A204.1 (cell line): Measurements from ENCODE around the gene HACD4.

ENCODE experiments used
- FAIRE-seq: peaks from 2 replicates; lab custom pipeline; 2012; peaks lifted over from hg19 to GRCh38; lab: Jason Lieb, UNC

The HACD4 gene

DNA sequence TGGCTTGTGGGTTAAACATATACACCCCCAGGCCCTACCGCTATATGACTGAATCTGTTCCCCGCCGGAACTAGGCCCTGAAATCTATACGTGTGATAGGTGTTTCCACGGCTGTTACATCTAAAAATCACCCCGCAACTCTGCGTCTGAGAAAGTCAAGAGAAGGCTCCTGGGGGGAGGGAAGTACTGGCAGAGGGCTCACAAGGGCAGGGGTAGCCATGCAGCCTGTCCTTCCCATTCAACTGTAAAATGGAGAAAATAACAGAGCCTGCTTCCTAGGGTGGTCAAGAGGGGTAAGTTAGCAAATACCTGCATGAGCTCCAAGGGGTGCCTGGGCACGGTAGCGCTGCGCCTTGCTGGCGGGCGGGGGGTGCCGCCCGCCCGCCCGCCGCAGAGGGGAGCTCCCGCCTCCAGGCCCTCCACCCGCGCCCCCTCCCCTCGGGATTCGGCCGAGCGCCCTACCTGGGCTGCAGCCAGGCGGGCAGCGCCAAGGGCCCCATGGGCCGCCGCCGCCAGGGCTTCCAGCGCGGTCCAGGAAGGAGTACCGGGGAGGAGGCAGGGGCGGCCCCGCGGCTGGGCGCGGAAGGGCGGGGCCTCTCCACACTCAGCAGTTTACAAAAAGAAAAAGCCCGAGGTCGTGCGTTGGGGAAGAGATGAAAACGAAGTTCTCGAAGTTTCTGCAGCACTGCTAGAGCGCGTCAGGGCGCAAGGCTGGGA, at the start of gene HACD4:
Gene HACD4, minus strand, starts transcription at position 550 of the 717 bp plus-strand sequence. Its CDS starts 50 bp downstream, at position 500.
- no peak for FAIRE-seq

GRCh38 chr9:21080793-21081192, 49.4 kb upstream of the HACD4 start:
- FAIRE-seq = no peak

- no peak for FAIRE-seq
Observed at GRCh38 chr9:21078702-21079101, 47.3 kb upstream of the HACD4 start.

- FAIRE-seq = no peak
Observed at GRCh38 chr9:21077781-21078180, 46.3 kb upstream of the HACD4 start, which contains the start of gene IFNB1. TSS of gene IFNB1 (minus strand) at chr9:21077942. CDS start at chr9:21077869, 73 bp downstream.

- no peak for FAIRE-seq
Observed at GRCh38 chr9:21075484-21075883, 44.0 kb upstream of the HACD4 start.

DNA sequence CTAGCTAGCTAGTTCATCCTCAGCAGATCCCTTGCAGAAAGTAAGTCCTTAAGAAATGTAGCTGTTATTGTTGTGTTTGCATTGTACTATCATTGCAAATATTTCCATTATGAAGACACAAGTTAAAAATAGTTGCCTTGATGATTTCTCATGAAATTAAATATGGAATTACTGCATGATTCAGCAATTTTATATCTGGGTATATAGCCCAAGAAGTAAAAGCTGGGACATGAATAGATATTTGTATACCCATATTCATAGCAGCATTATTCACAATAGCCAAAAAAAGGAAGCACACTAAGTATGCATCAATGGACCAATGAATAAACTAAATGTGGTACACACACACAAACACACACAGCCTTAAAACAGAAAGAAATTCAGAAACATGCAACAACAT, 39.5 kb upstream of the HACD4 start:
- no peak for FAIRE-seq

- FAIRE-seq = no peak
Observed at GRCh38 chr9:21070171-21070571, 38.7 kb upstream of the HACD4 start.

GRCh38 chr9:21060919-21061561, 29.6 kb upstream of the HACD4 start:
- no peak for FAIRE-seq

GRCh38 chr9:21056931-21057330, 25.5 kb upstream of the HACD4 start:
- FAIRE-seq = no peak

DNA sequence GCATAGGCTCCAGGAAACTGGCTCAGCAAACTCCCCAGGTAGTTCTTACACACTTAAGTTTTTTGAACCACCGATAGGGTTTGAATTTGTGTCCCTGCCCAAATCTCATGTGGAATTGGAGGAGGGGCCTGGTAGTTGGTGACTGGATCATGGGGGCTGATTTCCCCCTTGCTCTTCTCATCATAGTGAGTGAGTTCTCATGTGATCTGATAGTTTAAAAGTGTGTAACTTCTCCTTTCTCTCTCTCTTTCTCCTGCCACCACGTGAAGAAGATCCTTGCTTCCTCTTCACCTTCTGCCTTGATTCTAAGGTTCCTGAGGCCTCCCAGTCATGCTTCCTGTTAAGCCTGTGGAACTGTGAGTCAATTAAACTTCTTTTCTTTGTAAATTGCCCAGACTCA, 22.4 kb upstream of the HACD4 start:
- FAIRE-seq = no peak

DNA sequence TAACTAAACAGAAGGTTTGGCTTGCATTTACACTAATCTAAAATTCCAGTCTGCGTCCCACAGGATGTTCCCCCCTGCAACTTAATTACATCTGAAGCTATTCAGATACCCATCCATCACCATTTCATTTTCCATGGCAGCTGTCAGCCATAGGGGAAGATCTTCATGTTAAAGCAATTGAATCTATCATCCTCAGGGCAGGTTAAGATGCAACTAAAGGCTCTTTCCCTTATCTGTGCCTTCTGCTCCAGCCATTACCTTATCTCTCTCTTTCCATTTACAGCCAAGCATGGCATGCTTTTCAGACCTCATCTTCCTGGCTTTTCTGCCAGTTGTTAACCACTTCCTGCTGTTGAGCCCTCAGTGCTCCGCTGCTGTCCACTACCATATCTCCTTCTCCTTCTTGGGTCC, 15.8 kb upstream of the HACD4 start:
- no peak for FAIRE-seq

GRCh38 chr9:21043841-21044240, 12.4 kb upstream of the HACD4 start:
- FAIRE-seq = no peak

DNA sequence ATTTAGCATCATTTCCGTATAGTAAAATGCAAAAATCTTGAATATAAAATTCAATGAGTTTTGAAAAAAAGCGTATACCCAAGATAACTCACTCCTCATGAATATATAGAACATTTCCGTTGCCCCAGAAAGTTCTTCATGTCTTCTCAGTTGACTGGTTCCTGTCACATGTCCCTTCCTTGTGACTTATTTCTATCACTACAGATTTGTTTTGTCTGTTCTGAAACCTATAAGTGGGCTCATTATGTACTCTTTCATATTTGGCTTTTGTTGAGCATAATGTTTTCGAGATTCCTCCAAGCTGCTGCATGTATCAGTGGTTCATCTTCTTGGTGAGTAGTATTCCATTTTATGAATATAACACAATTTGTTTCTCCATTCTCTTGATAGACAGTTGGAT, 11.0 kb upstream of the HACD4 start:
- FAIRE-seq = no peak

DNA sequence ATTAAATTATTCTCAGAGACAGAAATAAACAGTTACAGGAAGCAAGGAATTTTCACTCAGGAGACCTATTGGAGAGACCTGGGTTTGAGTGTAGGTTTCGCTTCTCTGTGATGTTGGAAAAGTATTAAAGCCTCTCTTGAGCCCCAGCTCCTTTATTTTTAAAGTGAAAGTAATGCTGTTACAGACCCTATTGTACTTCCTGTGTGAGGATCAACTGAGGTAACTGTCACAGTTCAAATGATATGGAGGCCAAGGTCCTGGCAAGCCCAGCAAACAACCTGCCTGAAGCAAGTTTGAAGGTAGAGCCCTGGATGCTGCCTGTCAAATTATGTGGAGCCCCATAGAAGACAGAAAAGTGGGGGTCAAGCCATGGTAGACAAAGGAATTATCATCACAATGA, 7.9 kb upstream of the HACD4 start:
- no peak for FAIRE-seq

GRCh38 chr9:21037278-21037677, 5.8 kb upstream of the HACD4 start:
- FAIRE-seq = no peak

- no peak for FAIRE-seq
Observed at GRCh38 chr9:21031808-21032183, 356 bp upstream of the HACD4 start.

DNA sequence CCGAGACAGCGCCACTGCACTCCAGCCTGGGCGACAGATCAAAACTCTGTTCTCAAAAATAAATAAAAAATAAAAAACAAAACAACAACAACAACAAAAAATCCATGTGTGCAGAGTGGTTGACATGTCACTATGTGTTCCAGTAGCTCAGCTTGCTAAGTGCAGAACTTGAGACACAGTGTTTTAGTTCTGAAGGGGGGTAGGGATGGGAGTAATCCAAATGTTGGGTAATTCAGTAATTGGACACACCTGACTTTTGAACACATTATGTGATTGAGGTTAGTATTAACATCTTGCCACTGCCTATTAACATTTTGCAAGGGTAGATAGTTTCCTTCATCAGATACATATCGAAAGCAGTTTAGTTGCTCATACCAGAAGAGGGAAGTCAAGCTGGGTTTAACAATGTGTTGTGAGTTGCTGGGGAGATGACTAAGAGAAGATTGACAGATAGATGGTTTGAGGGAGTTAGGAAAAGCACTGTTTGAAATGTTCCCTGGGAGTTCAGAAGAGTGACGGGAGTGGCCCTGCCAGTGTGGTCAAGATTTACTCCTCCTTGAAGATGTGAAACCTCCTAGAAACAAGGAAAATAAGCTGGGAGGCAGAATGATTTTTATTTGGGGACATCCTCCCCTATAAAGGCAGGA, 928 bp downstream of the HACD4 start:
- FAIRE-seq = no peak

- no peak for FAIRE-seq
Observed at GRCh38 chr9:21029661-21030060, 1.8 kb downstream of the HACD4 start.

- no peak for FAIRE-seq
Observed at GRCh38 chr9:21028466-21028865, 3.0 kb downstream of the HACD4 start.

DNA sequence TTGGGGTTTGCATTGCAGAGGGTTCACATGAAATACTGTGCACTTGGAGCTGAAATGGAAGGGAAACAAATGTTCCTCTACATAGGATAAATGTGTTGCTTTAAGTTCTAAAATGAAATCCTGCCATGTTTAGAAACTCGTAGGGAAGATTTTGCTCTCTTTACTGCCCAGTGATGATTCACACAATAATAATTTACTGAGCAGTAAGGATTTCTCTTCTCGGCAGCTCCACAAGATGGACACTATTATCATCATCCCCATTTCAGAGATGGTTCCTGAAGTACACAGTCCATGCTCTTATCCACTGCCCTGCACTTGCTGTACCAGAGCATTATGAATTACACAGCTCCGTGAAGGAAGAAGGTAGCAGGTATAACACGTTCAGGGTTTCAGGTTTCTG, 4.1 kb downstream of the HACD4 start:
- no peak for FAIRE-seq

DNA sequence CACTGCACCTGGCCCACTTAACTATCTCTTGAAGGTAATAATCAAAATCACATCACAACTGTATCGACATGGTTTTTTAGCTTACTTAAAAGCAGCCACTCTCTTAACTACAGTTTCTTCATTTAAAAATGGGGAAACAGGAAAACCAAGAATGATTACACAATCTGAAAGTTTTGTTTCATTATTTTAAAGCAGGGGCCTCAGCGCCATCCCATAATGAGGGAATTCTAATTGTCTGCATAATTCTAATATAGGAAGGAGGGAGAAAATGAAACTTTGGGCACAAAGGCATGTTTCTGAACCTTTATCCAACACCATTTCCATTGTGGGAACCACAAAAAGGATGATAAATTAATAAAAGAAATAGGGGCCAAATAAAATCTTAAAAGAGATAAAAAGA, 7.6 kb downstream of the HACD4 start:
- FAIRE-seq = no peak

DNA sequence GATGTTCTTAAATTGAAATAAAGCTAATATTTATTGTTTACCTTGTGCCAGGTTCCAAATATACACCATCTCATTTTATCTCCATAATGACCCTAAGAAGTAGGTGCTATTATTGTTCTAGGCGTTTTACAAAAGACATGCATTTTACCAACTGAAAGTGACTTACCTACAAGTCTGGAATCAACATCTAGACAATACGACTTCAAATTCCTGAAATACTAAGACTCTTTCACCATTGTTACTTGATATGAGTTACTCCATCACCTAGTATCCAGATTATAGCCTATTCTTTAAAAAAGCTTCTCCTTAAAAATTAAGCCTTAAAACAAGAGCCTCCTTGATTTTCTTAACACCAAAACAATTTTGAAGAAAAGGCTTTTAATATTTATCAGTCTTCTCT, 13.3 kb downstream of the HACD4 start:
- no peak for FAIRE-seq

DNA sequence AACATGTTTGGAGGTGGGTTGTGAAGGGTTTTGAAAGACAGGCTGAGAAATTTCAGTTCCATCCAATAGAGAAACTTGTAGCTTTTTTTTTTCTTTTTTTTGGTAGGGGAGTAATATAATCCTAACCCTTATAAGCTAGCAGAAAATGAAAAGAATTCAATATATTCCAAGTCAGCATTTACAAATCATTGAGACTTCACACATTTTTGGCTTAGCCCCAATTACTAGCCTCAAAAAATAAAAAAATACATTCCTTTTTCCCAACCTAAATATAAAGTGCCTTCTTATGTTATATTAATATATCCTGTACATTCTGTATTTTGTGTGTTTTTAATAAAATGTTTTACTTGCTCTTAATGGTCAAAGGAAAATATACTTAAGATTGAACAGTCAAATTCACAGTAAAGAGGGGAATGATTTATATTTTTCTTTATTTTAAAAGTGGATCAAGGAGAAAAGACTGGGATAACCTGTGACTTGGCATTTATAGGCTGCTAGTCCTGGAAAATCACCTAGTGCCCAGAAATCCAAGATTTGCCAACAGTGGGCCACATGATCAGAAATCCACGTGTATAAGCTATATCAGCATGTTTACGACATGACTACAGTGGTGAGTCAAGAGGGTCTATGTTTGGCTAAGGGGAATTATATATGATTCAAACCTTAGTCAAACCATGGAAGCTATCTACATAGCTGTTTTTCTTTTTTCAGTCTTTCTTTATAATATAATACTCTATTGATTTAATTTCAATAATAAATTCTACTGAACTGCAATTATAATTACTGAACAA, 14.5 kb downstream of the HACD4 start:
- no peak for FAIRE-seq
